ENCODE results near the gene RFC3.

Gene RFC3

GRCh38 chr13:33827139-33827538, 9.2 kb downstream of the RFC3 start:
- Histone ChIP-seq H3K36me3 (ENCODE audit: insufficient read depth, low read length) (peaks cover 76% of the 10 kb centered on the region), H3K4me3 (ENCODE audit: low read length) (no peak overlapping the region), H3K27me3 (ENCODE audit: insufficient read depth, low read length) (no peaks in the 10 kb centered on the region), H3K4me1 (ENCODE audit: insufficient read depth, low read length) (no peaks in the 10 kb centered on the region), H2AFZ (ENCODE audit: low read depth, low read length) (no peak overlapping the region), H3K9me3 (ENCODE audit: low read length) (no peaks in the 10 kb centered on the region)

DNA sequence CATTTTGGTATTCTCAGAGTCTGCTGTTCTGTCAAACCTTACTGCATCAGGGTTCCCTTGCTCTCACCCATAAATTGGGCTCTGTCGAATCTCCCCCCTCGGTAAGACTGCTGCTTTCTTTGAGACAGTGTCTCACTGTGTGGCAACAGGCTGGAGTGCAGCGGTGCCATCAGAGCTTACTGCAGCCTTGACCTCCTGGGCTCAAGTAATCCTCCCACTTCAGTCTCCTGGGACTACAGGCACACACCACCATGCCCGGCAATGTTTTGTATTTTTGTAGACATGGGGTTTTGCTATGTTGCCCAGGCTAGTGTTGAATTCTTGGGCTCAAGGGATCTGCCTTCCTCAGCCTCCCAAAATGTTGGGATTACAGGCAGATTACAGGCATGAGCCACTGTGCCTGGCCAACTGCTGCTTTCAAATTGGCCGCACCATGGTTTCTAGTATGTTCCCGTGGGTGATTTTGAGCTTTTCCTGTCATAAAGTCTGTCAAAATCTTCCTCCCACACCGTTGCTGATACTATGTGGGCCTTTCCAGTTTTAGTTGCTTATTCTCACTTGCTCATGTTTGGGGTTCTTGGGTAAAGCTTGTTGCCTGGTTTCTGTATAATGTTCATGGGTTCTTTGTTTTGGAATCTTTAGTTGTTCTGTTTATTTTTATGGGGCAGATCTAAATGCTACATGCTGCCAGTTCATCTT, 10.6 kb downstream of the RFC3 start:
- no peak overlapping the region for H2AFZ ChIP-seq (ENCODE audit: low read depth, low read length)
- no peak overlapping the region for H3K4me3 ChIP-seq (ENCODE audit: low read length)
- peaks cover 77% of the 10 kb centered on the region for H3K36me3 ChIP-seq (ENCODE audit: insufficient read depth, low read length)
- H3K4me1 ChIP-seq (ENCODE audit: insufficient read depth, low read length), result no peaks in the 10 kb centered on the region
- H3K27me3 ChIP-seq (ENCODE audit: insufficient read depth, low read length), result no peaks in the 10 kb centered on the region
- H3K9me3 ChIP-seq (ENCODE audit: low read length), result no peaks in the 10 kb centered on the region

GRCh38 chr13:33832872-33833271, 14.9 kb downstream of the RFC3 start:
- H3K27me3 ChIP-seq (ENCODE audit: insufficient read depth, low read length), result no peaks in the 10 kb centered on the region
- peaks cover 79% of the 10 kb centered on the region for H3K36me3 ChIP-seq (ENCODE audit: insufficient read depth, low read length)
- no peaks in the 10 kb centered on the region for H3K9me3 ChIP-seq (ENCODE audit: low read length)
- H2AFZ ChIP-seq (ENCODE audit: low read depth, low read length), result no peak overlapping the region
- no peaks in the 10 kb centered on the region for H3K4me1 ChIP-seq (ENCODE audit: insufficient read depth, low read length)
- no peak overlapping the region for H3K4me3 ChIP-seq (ENCODE audit: low read length)

- H3K36me3 ChIP-seq (ENCODE audit: insufficient read depth, low read length), result peaks cover 38% of the 10 kb centered on the region
- H3K4me1 ChIP-seq (ENCODE audit: insufficient read depth, low read length), result no peaks in the 10 kb centered on the region
Measured at GRCh38 chr13:33838647-33839046, 20.7 kb downstream of the RFC3 start.

DNA sequence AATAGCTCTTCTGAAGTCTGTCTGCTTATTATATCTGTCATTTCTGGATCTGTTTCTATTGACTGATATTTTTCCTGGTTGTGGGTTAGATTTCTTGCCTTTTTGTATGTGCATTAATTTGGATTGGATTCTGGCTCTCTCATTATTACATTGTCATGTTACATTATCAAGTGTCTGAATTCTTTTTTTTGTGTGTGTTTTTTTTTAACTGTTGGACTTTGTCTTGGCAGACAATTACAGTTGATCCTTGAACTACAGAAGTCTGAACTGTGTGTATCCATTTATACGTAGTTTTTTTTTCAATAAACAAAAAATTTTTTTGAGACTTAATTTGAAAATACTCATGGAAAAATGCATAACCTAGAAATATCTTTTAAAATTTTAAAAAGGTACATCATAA, 22.5 kb downstream of the RFC3 start:
- Histone ChIP-seq H3K36me3 (ENCODE audit: insufficient read depth, low read length) (peaks cover 28% of the 10 kb centered on the region), H3K4me1 (ENCODE audit: insufficient read depth, low read length) (no peaks in the 10 kb centered on the region), H2AFZ (ENCODE audit: low read depth, low read length) (no peak overlapping the region), H3K9me3 (ENCODE audit: low read length) (no peaks in the 10 kb centered on the region), H3K4me3 (ENCODE audit: low read length) (no peak overlapping the region), H3K27me3 (ENCODE audit: insufficient read depth, low read length) (no peaks in the 10 kb centered on the region)

More at GRCh38 chr13:33838647-33839046, 20.7 kb downstream of the RFC3 start:
- Histone ChIP-seq H2AFZ (ENCODE audit: low read depth, low read length) (no peak overlapping the region), H3K27me3 (ENCODE audit: insufficient read depth, low read length) (no peaks in the 10 kb centered on the region), H3K9me3 (ENCODE audit: low read length) (no peaks in the 10 kb centered on the region), H3K4me3 (ENCODE audit: low read length) (no peak overlapping the region)

DNA sequence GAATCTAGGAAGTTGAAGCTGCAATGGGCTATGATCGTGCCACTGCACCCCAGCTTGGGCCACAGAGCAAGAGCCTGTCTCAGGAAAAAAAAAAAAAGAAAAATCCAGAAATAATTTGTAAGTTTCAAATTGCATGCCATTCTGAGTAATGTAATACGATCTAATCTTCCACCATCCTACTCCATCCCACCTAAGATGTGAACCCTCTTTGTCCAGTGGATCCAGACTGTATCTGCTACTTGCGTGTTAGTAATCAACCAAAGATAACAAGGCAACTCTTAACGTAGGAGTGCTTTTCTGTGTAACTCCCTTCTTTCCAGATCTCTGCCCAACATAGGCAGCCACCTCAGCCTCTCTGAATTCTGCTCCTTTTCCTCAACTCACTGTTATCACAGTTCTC, 24.3 kb downstream of the RFC3 start:
- Histone ChIP-seq H3K9me3 (ENCODE audit: low read length) (no peaks in the 10 kb centered on the region), H3K4me1 (ENCODE audit: insufficient read depth, low read length) (no peaks in the 10 kb centered on the region), H3K36me3 (ENCODE audit: insufficient read depth, low read length) (peaks cover 25% of the 10 kb centered on the region), H3K27me3 (ENCODE audit: insufficient read depth, low read length) (no peaks in the 10 kb centered on the region), H3K4me3 (ENCODE audit: low read length) (no peak overlapping the region), H2AFZ (ENCODE audit: low read depth, low read length) (no peak overlapping the region)

GRCh38 chr13:33842986-33843385, 25.0 kb downstream of the RFC3 start:
- no peak overlapping the region for H3K4me3 ChIP-seq (ENCODE audit: low read length)
- H3K36me3 ChIP-seq (ENCODE audit: insufficient read depth, low read length), result peaks cover 25% of the 10 kb centered on the region
- no peaks in the 10 kb centered on the region for H3K4me1 ChIP-seq (ENCODE audit: insufficient read depth, low read length)
- no peak overlapping the region for H2AFZ ChIP-seq (ENCODE audit: low read depth, low read length)
- no peaks in the 10 kb centered on the region for H3K27me3 ChIP-seq (ENCODE audit: insufficient read depth, low read length)
- H3K9me3 ChIP-seq (ENCODE audit: low read length), result no peaks in the 10 kb centered on the region

- H3K27me3 ChIP-seq (ENCODE audit: insufficient read depth, low read length), result no peaks in the 10 kb centered on the region
- H3K4me3 ChIP-seq (ENCODE audit: low read length), result no peak overlapping the region
- no peak overlapping the region for H2AFZ ChIP-seq (ENCODE audit: low read depth, low read length)
- H3K9me3 ChIP-seq (ENCODE audit: low read length), result no peaks in the 10 kb centered on the region
- no peaks in the 10 kb centered on the region for H3K4me1 ChIP-seq (ENCODE audit: insufficient read depth, low read length)
- peaks cover 28% of the 10 kb centered on the region for H3K36me3 ChIP-seq (ENCODE audit: insufficient read depth, low read length)
Measured at GRCh38 chr13:33845572-33846302, 27.8 kb downstream of the RFC3 start.

- H3K4me1 ChIP-seq (ENCODE audit: insufficient read depth, low read length), result no peaks in the 10 kb centered on the region
- H3K9me3 ChIP-seq (ENCODE audit: low read length), result no peaks in the 10 kb centered on the region
- H3K4me3 ChIP-seq (ENCODE audit: low read length), result no peak overlapping the region
- no peak overlapping the region for H2AFZ ChIP-seq (ENCODE audit: low read depth, low read length)
- H3K36me3 ChIP-seq (ENCODE audit: insufficient read depth, low read length), result peaks cover 26% of the 10 kb centered on the region
- H3K27me3 ChIP-seq (ENCODE audit: insufficient read depth, low read length), result no peaks in the 10 kb centered on the region
Measured at GRCh38 chr13:33846303-33847062, 28.5 kb downstream of the RFC3 start.

DNA sequence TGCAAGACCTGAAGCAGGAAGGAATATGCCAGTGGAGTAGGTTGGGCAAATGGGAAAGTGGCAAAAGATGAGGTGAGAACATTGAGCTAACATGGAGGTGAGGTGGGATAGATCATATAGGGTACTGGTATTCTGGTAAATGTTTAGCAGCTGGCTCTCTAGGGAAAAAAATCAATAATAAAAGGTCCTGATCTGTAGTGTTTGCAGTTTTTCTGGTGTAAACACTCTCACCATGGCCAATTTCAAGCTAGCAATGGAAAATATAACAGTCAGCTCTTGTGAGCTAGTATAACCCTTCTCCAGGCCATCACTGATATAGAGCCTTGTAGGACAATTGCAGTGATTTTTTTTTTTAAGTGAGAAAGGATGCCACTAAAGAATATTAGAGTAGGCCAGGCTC, 31.3 kb downstream of the RFC3 start:
- no peaks in the 10 kb centered on the region for H3K9me3 ChIP-seq (ENCODE audit: low read length)
- no peak overlapping the region for H2AFZ ChIP-seq (ENCODE audit: low read depth, low read length)
- H3K4me1 ChIP-seq (ENCODE audit: insufficient read depth, low read length), result no peaks in the 10 kb centered on the region
- H3K27me3 ChIP-seq (ENCODE audit: insufficient read depth, low read length), result no peaks in the 10 kb centered on the region
- H3K4me3 ChIP-seq (ENCODE audit: low read length), result no peak overlapping the region
- H3K36me3 ChIP-seq (ENCODE audit: insufficient read depth, low read length), result peaks cover 18% of the 10 kb centered on the region

GRCh38 chr13:33855371-33855895, 37.5 kb downstream of the RFC3 start:
- no peaks in the 10 kb centered on the region for H3K27me3 ChIP-seq (ENCODE audit: insufficient read depth, low read length)
- no peak overlapping the region for H2AFZ ChIP-seq (ENCODE audit: low read depth, low read length)
- no peaks in the 10 kb centered on the region for H3K9me3 ChIP-seq (ENCODE audit: low read length)
- no peaks in the 10 kb centered on the region for H3K4me1 ChIP-seq (ENCODE audit: insufficient read depth, low read length)
- no peak overlapping the region for H3K4me3 ChIP-seq (ENCODE audit: low read length)
- H3K36me3 ChIP-seq (ENCODE audit: insufficient read depth, low read length), result peaks cover 5% of the 10 kb centered on the region

DNA sequence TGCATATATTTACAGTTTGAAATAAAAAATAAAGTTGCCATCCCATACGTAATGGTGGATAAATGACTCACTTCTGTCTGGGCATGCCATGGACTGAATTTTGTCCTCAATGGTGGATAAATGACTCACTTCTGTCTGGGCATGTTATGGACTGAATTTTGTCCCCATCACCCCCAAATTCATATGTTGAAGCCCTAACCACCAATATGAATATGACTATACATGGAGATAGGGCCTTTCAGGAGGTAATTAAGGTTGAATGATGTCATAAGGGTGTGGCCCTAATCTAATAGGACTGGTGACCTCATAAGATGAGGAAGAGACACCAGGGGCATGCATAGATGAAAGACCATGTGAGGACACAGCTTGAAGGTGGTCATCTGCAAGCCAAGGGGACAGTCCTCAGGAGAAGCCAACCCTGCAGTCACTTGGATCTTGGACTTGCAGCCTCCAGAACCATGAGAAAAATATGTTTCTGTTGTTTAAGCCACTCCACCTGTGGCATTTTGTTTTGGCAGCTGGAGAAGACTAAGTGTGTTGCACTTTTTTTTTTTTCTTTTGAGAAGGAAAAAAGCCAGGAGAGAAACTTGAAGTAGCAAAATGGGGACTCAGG, 41.8 kb downstream of the RFC3 start:
- no peaks in the 10 kb centered on the region for H3K9me3 ChIP-seq (ENCODE audit: low read length)
- no peak overlapping the region for H3K4me3 ChIP-seq (ENCODE audit: low read length)
- peaks cover 5% of the 10 kb centered on the region for H3K36me3 ChIP-seq (ENCODE audit: insufficient read depth, low read length)
- H3K27me3 ChIP-seq (ENCODE audit: insufficient read depth, low read length), result no peaks in the 10 kb centered on the region
- H2AFZ ChIP-seq (ENCODE audit: low read depth, low read length), result no peak overlapping the region
- no peaks in the 10 kb centered on the region for H3K4me1 ChIP-seq (ENCODE audit: insufficient read depth, low read length)

- Histone ChIP-seq H3K36me3 (ENCODE audit: insufficient read depth, low read length) (peaks cover 5% of the 10 kb centered on the region), H2AFZ (ENCODE audit: low read depth, low read length) (no peak overlapping the region), H3K4me1 (ENCODE audit: insufficient read depth, low read length) (no peaks in the 10 kb centered on the region), H3K4me3 (ENCODE audit: low read length) (no peak overlapping the region), H3K9me3 (ENCODE audit: low read length) (no peaks in the 10 kb centered on the region), H3K27me3 (ENCODE audit: insufficient read depth, low read length) (no peaks in the 10 kb centered on the region)
Measured at GRCh38 chr13:33860526-33860925, 42.6 kb downstream of the RFC3 start.
